ENCODE data around the gene ZNF556.

The ZNF556 gene

DNA sequence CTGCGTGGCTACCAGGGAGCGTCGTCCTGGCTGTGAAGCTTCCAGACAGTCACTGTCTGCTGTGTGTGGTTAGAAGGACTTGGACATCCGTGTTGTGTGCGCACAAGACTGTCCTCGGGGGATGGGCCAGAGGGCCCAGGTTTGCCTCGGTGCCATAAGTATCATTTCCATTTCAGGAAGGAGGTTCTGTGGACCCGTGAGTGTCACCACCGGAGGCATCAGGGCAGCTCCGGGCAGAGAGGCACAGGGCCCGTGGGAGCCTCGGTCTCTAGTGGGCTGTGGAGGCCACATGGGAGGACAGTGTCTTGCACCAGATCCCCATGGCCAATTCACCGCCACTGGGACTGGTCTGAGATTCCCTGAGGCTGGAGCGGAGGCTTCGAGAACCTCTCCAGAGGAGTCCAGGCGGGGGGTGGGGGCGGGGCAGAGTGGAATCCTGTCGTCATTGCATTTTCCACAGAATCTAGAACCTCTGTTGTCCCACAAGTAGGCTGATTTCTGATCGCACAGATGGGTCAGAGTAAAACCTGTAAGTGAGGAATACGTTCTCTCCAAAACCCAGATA is 39.6 kb downstream of the ZNF556 start:
- DNase-seq: no peak

DNA sequence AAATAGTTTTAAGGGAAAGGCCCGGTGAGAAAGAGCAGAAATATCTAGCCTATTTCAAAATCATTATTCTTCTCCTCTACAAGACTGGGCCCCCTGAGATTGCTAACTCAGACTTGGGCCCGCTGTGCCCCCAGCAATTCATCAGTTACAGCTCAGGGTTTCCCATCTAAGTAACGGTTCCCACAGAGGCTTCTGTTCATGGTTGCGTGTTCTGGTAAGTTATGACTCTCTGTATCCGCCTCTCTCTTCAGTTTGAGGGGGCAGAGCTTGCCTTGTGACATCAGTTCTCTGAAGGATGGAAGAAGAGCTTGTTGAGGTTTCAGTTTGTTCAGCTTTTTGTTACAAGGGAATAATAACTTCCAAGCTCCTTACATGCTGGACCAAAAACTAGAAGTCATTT is 45.2 kb downstream of the ZNF556 start:
- no peak for DNase-seq

DNA sequence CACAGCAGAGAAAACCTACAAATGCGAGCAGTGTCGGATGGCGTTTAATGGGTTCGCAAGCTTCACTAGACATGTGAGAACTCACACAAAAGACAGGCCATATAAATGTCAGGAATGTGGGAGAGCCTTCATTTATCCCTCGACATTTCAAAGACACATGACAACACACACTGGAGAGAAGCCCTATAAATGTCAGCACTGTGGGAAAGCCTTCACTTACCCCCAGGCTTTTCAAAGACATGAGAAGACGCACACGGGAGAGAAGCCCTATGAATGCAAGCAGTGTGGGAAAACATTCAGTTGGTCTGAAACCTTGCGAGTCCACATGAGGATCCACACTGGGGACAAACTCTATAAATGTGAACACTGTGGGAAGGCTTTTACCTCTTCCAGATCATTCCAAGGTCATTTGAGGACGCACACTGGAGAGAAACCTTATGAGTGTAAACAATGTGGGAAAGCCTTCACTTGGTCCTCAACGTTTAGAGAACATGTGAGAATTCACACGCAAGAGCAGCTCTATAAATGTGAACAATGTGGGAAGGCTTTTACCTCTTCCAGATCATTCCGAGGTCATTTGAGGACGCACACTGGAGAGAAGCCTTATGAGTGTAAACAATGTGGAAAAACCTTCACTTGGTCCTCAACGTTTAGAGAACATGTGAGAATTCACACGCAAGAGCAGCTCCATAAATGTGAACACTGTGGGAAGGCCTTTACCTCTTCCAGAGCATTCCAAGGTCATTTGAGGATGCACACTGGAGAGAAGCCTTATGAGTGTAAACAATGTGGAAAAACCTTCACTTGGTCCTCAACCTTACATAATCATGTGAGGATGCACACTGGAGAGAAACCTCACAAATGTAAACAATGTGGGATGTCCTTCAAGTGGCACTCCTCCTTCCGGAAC is 50.4 kb downstream of the ZNF556 start:
- no peak for DNase-seq

DNA sequence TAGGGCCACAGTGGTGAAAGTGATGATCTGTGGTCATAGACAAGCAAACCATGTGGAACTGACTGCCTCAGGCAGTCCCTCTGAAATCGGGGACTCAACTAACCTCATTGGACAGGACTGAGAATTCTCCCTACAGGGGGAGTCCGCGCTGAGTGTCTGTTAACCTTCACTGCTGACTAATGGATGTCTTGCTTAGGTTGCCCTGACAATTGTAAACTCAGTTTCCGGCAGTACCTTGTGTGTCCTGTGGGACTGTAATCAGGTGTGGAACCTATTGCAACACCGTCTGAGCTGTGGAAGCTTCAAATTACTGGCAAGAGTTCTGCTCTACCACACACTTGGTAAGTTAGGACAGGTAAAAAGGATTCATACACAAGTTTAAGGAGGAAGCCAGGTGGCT is 55.9 kb downstream of the ZNF556 start:
- DNase-seq: no peak

DNA sequence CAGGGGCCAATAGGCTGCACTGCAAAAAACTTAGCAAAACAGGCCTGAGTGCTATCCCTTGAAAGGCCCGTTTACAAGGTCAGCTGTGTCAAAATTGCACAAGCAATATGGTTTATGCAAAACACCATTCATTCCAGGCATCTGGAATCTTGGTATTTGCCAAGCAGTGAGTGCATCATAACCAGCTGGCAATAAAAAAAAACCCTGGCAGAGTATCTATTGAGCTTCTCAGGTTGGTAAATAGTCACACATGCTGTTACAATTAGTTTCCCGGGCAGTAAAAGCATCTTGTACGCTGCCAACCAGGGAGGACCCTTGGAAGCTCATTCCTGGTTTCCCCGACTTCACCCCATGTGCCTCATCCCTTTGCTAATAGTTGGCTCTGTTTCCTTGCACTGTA is 56.4 kb downstream of the ZNF556 start:
- DNase-seq: no peak

DNA sequence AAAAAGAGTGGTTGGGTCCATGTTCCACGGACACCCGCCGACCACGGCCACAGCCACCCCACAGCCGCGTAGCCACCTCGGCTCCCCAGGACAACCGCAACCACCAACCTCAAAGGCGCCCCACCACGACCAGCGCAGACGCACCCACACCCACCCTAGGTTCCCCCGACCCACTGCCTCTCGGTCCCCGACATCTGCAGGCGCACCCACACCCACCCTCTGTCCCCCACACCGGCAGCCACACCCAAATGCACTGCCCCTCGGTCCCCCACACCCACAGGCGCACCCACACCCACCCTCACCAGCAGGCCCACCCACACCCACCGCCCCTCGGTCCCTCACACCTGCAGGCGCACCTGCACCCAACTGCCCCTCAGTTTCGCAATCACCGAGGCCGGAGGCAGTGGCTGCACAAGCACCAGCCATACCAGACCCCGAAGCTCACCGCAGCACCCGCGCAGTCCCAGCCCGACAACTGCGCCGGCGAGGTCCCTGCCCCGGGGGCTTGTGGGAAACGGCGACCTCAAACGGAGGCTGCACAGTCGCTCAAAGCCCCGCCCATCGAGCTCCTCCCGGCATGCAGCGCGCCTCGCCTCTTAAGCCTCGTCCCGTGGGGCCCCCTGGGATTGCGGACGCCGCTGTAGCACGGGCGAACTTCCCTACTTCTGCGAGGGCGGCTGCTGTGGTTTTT is 59.4 kb downstream of the ZNF556 start:
- no peak for DNase-seq

DNA sequence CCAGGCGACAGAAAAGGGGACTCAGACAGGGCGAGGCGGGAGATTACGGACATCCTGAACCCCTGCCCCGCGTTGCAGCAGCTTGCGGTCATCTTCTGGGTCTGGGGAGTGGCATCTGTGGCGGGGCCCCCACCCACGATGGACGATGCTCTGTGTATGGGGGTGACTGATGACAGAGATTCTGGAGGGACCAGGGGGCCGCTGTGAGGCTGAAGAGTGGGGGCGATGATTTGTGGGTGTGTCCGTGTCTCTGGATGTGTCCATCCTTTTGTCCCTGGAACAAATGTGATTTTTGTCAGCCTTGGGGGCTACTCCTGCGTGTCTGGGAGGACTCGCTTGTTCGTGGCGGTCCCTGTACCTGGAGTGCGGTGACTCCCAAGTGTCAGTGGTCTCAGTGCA is 59.9 kb downstream of the ZNF556 start:
- DNase-seq: no peak

Measured in NCI-H510A treated with DMSO at 0.1 percent for 48 hours (cell line).